ENCODE results near the gene ZDHHC14.

The ZDHHC14 gene

GRCh38 chr6:157520117-157520406 lies 139.1 kb downstream of the ZDHHC14 start:
- no peak for DNase-seq

- DNase-seq = no peak
Observed at GRCh38 chr6:157520596-157521361, 139.8 kb downstream of the ZDHHC14 start.

DNA sequence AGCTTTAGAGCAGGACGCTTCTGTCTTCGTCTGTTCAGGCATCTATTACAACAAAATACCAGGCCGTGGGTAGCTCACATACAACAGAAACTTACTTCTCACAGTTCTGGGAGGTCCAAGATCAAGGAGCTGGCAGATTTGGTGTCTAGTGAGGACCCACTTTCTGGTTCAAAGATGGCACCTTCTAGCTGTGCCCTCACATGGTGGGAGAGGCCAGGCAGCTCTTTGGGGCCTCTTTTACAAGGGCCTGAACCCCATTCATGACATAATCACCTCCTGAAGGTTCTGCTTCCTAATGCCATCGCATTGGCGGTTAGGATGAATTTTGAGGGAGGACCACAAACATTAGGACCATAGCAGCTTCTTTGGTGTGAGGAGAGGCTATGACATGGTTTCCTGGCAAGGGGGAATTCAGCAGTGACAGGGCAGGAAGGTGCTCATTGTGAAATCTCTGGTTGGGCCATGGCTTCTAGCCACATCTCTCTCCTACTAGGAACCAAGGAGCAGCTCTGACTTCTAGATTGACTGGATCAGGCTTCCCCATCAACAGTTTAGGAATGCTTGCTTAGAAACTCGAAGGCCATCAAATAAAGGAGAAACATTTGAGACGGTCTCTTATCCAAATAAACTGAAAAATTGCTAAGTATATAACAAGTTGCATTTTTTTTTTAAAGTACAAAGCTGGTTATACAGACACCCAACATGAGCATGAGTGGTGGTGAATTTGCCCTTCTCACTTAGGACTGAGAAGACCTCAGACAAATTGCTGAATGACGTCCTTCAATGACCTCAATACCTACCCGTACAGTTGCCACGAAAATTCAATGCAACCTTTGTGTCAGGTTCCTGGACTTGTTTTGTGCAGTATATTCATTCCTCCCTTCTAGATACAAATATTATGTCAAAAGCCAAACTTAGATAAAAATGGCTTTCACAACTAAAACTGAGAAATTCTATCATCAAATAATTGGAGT lies 140.7 kb downstream of the ZDHHC14 start:
- DNase-seq = no peak

GRCh38 chr6:157522472-157522871 lies 141.5 kb downstream of the ZDHHC14 start:
- DNase-seq = no peak

DNA sequence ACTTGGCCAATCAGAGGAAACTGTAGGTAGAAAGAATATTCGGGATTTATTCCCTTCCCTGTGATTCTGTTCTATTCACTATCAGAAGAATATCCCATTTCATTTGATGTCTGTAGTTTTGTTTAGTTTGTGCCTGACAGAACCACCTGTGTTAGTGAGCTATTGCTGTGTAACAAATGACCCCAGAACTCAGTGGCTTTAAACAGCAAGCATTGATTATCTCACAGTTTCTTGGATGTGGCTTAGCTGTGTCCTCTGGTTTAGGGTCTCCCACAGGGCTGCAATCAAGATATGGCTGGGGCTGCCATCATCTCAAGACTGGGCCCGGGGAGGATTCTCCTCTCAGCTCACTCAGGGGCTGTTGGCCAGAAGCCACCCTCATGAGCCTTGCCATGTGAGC lies 143.7 kb downstream of the ZDHHC14 start:
- no peak for DNase-seq

DNA sequence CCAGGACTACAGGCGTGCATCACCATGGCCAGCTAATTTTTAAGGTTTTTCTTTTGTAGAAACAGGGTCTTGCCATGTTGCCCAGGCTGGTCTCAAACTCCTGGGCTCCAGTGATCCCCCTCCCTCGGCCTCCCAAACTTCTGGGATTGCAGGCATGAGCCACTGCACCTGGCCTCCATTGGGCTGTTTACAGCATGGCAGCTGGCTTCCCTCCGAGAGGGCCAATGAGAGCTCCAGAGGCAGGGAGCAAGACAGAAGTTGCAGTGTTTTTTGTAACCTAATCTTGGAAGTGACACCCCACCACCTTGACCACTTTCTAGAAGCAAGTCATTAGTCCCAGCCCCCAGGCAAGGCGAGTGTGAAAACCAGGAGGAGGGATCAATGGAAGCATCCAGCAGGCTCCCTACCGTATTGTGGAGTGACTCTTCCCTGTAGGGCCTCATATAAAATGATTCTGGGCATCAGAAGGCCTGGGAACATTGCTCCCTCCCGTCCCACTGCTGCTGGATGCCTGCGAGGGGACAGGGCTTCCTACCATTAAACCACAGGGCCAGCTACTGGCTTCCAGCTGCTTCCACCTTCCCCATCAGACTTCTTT lies 144.4 kb downstream of the ZDHHC14 start:
- no peak for DNase-seq

GRCh38 chr6:157525918-157526425 lies 145.0 kb downstream of the ZDHHC14 start:
- no peak for DNase-seq

GRCh38 chr6:157527471-157527907 lies 146.5 kb downstream of the ZDHHC14 start:
- DNase-seq = no peak

DNA sequence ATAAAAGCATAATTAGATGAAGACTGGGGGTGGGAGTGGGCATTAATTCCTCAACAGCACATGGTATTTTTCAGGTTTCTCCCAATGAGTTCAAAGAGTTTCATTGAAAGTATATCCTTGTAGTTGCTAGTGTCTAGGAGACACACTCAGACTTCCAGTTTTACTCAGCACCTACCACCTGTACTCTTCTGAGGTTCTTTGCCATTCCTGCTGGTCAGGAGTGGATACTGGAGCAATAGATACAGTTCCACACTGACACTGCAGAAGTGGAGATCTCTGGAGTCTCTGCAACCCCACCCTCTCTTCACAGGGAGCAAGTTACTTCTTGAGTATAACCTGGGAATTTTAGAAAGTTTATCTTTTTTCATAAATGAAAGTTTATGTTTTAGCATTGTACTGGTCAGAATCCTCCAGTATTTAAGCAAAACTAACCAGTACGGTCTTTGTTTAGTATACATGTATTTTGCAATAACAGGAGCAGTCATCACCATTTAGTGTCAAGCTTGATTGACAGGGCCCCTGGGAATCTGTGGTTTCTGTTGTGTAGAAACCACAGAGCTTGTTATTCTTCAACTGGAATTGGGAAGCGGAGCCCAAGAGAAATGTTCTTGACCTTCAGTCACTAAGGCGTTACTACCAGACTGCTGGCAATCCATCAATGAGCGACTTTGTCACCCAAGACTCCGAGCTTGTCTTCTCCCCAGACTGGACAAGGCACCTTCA lies 148.1 kb downstream of the ZDHHC14 start:
- DNase-seq = no peak

GRCh38 chr6:157529654-157530039 lies 148.7 kb downstream of the ZDHHC14 start:
- no peak for DNase-seq

GRCh38 chr6:157530126-157530525 lies 149.1 kb downstream of the ZDHHC14 start:
- DNase-seq = no peak

DNA sequence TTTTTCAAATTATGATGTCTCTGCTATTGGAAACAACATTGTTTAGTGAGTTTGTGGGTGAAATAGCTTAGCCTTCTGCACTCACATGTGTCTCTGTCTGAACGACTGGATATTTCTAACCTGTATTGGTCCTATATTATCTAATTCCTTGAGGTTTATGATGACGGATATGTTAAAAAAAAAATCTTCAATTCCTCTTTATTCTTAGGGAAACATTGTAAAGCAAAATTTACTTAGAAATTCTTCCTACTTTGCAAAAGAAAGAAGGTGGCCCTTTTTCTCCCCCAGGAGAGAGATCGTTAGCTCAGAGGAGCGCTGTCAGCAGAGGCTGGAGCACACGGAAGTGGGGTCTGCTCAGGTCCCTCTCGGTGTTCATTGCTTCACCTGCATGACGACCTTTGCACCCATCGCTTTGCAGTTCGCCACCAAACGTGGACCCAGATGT lies 149.8 kb downstream of the ZDHHC14 start:
- no peak for DNase-seq

- DNase-seq = no peak
Observed at GRCh38 chr6:157531169-157531985, 150.4 kb downstream of the ZDHHC14 start.

- DNase-seq = no peak
Observed at GRCh38 chr6:157531986-157532365, 151.0 kb downstream of the ZDHHC14 start.

DNA sequence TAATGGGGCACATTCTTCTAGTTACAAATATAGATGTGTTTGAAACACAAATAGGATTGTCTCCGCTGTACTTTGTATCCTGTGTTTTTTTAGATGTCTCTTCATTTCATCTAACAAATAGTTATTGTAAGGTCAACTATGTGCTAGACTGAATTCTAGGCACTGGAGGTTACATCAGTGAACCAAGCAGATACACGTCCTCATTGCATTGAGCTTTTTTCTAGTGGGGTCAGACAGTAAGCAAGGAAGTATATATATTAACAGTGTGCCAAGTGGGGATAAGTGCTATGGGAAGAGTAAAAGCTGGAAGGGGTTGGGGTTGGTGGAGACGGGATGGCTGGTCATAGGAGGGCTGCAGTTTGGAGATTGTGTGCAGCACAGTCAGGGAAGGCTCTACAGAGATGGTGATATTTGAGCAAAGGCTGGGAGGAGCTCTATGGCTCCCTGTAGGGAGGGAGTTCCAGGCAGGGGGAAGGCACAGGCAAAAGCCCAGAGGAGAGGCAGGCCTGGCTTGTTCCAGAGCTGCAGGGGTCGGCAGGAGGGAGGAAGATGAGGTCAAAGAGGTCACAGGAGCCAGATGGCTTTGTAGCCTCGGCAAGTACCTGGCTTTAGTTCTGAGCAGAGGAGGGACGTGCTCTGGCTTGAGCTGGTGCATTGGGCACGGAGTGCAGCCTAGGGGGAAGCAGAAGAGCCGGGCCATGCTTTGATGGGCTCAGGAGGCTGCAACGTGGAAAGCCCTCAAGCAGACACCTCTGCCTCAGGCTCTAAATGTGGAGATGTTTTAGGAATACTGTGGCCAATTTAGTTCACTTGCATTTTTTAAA lies 152.3 kb downstream of the ZDHHC14 start:
- no peak for DNase-seq

- no peak for DNase-seq
Observed at GRCh38 chr6:157534134-157534871, 153.3 kb downstream of the ZDHHC14 start.

DNA sequence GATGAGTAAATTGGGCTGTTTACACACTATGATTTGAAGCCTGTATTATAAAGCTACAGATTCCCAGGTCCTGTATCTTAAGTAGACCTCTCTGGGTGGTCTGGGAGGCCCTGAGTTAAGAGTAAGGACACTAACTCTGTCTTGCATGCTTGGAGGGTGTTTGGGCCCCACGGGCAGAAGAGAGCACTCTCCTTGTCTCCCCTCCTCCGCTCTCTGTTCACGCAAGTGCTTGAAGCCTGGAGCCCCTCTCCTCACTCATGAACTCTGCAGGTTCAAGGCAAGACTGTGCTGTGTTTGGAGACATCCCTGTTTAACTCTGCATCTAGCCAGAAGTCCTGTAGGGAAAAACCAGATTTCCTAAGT lies 154.0 kb downstream of the ZDHHC14 start:
- DNase-seq = no peak

GRCh38 chr6:157535340-157536222 lies 154.6 kb downstream of the ZDHHC14 start:
- no peak for DNase-seq

DNA sequence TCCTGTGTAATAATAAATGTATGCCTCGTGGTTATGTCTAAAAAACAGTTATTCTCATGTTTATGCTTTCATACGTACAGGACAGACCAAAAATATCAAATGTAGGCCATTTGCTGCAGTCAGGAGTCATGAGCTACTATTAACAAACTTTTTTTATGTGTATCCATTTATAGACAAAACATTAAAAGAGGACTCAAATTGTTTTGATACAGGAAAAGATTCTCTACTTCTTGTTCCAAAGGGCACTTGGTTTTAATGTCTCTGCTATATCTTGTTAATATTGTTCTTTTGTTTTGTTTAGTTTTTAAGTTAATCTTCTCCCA lies 155.2 kb downstream of the ZDHHC14 start:
- no peak for DNase-seq
